Mesodermal cell (in vitro differentiated cells): ENCODE measurements around the gene GJA1.
"Not testable (repeated sequence)": the region's sequence is repeated elsewhere in the genome, so short reads cannot be mapped to it uniquely, and the experiment has no call there.

Experiments
- H3K27ac ChIP-seq: 2 replicates; pipeline ENCODE4 v1.7.0; 2013; ENCODE audit warnings: mild to moderate bottlenecking, low read depth, low read length, moderate library complexity; ENCODE audit not compliant: severe bottlenecking
- H3K36me3 ChIP-seq: 2 replicates; pipeline ENCODE4 v1.7.1; 2013; ENCODE audit warnings: mild to moderate bottlenecking, low read length, moderate library complexity; ENCODE audit not compliant: control insufficient read depth, insufficient read depth
- H3K4me1 ChIP-seq: one replicate; pipeline ENCODE4 v1.7.1; 2013; ENCODE audit warnings: mild to moderate bottlenecking, low read length; ENCODE audit not compliant: insufficient read depth, control insufficient read depth, poor library complexity, severe bottlenecking
- H3K4me3 ChIP-seq: 2 replicates; pipeline ENCODE4 v1.7.0; 2013; ENCODE audit warnings: low read length, control low read depth, mild to moderate bottlenecking; ENCODE audit not compliant: insufficient read depth, poor library complexity, severe bottlenecking; ENCODE audit errors: extremely low read depth
- H3K9me3 ChIP-seq: 2 replicates; pipeline ENCODE4 v1.7.1; 2013; ENCODE audit warnings: mild to moderate bottlenecking, low read length, moderate library complexity; ENCODE audit not compliant: control insufficient read depth
- WGBS, 2 experiments: methylation state at CpG; one replicate each; pipeline ENCODE4 v1.1.5; 2013; ENCODE audit warnings: missing lambda C conversion rate in 2 of 2; ENCODE audit not compliant: insufficient coverage in 2 of 2; 5-methylcytosine and 5-hydroxymethylcytosine counted together

Gene GJA1

DNA sequence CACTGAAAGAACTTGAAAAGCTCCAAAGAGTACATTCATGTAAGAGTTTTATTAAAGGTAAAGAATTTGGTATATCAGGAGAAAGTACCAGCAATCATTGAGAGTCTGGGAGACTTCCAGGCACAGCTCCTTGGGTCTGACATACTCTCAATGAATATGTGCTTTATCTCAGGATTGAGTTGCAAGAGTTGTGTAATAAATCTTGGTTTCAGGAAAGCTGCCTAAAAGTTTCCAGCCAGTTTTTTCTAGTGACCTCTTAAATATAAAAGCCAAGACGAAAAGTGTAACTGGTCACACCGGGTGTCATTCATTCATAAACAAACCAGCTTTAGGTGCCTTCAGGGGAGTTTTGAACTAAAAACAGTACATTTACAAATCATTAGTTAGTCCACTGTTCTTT, 21.6 kb upstream of the GJA1 start:
- Histone ChIP-seq H3K27ac (no peak overlapping the region), H3K4me3 (no peak overlapping the region), H3K4me1 (no peaks in the 10 kb centered on the region), H3K36me3 (no peaks in the 10 kb centered on the region), H3K9me3 (no peaks in the 10 kb centered on the region)
- 100% methylated on average over 2 of the region's 2 CpGs; no CpG with 5 or more reads in 1 of the 2 experiments for WGBS, 2 experiments

DNA sequence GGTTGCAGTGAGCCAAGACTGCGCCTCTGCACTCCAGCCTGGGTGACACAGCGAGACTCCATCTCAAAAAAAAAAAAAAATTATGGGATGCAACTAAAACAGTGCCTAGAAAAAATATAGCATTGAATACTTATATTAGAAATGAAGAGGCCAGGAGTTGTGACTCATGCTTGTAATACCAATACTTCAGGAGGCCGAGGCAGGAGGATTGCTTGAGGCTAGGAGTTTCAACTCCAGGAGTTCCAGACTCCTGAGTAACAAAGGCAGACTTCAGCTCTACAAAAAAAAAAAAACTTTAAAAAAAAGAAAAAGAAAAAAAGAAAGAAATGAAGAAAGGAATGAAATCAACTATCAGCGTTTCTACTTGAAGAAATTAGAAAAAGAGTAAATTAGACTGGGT, 17.1 kb upstream of the GJA1 start:
- Histone ChIP-seq H3K36me3 (no peaks in the 10 kb centered on the region), H3K4me1 (no peaks in the 10 kb centered on the region), H3K4me3 (no peak overlapping the region), H3K9me3 (no peaks in the 10 kb centered on the region), H3K27ac (no peak overlapping the region)
- 100% methylated on average over 1 of the region's 4 CpGs for WGBS, 2 experiments

DNA sequence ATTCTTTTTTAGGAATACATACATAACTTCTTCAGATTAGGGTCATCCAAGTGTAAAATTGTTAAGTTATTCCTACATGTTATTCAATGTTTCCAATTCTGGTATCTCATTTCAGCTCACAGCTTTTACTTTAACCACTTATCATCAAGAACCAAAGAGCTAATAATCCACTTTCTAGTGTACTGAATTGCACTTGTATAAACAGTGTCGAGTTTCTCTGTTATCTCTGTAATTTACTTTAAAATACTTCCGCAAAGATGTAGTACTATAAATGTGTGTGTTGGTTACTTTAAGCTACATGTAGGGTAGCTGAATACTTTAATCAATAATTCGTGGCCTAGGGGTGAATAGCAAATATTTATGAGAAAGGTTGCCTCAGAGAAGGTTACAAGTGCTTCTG, 8.8 kb upstream of the GJA1 start:
- Histone ChIP-seq H3K27ac (no peak overlapping the region), H3K4me3 (no peak overlapping the region), H3K36me3 (no peaks in the 10 kb centered on the region), H3K9me3 (no peaks in the 10 kb centered on the region), H3K4me1 (peaks cover 6% of the 10 kb centered on the region)
- WGBS, 2 experiments: 100% methylated on average over 1 of the region's 3 CpGs

DNA sequence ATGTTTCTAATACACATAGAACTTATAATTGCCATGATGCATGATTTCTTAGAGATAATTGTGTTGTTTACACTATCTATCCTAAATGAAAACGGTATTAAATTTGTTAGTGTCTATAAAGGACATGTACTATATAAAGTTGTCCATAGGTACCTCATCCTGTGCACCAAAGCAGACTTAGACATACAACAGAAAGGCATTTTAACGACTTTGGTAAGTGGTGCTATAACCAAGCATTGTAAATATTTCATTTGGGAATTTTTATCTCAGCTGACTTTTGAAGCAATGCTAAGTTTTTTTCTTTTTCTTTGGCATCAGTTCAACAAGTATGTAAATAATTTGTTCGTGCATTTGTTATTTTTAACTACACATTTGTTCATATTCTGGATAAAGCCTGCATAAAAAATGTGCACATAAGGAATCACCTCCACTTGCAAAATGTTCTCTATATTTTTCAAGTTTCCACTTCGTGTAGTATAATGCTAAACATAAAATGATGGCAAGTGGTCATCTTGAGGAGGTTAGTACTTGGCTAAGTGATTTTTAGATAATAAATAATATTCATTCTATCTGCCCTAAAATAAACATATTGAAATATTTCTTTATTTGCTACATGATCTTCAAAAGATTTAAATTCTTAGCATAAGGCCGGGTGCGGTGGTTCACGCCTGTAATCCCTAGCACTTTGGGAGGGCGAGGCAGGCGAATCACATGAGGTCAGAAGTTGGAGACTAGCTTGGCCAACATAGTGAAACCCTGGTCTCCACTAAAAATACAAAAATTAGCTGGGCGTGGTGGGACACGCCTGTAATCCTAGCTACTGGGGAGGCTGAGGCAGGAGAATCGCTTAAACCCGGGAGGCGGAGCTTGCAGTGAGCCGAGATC, 6.3 kb upstream of the GJA1 start:
- no peaks in the 10 kb centered on the region for H3K36me3 ChIP-seq
- 90 to 91% methylated on average over 10 of the region's 15 CpGs for WGBS, 2 experiments
- peaks cover 6% of the 10 kb centered on the region for H3K4me1 ChIP-seq
- no peaks in the 10 kb centered on the region for H3K9me3 ChIP-seq
- no peak overlapping the region for H3K4me3 ChIP-seq
- H3K27ac ChIP-seq: no peak overlapping the region

DNA sequence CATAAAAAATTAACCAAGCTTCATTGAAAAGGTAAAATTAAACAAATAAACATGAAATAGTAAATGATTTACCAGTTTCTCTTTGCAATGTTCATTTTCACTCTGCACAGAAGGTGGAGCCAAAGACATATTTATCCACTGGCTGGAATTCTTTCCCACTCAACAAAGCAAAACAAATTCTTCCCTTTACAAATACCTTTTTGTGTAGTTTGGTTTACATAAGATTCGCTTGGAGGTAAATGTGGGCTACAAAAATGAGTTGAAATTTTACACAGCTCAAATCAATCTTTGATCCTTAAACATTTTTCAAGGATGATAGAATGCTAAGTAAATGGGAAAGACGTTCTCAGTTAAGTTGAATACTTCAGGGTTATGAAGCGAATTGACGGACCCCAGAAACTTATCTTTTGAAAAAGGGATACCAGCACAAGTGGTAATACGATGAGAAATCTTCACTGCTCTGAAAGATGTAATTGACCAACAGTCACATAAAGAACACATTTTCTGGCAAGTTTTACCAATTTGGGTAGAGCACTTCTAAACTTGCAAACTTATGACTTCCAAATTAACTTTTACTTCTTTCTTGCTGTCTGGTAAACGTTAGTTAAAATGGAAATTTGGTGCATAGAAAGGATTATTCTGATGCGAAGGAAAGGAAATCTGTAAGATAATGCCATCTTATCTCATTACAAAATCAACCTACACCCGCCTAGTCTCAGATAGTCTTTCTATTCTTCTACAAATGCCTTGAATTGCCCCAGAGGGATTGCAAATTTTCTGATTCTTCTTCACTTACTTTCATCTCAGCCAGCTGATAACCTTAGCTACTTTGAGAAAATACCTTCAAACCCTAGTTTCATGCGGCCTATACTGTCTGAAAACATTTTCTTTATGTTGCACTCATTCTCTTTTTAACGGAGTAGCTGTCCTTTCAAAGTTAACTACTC, 4.7 kb upstream of the GJA1 start:
- Histone ChIP-seq H3K36me3 (no peaks in the 10 kb centered on the region), H3K9me3 (no peaks in the 10 kb centered on the region), H3K4me1 (peaks cover 16% of the 10 kb centered on the region), H3K27ac (no peak overlapping the region), H3K4me3 (no peak overlapping the region)
- WGBS, 2 experiments: 40% methylated on average over 5 to 6 of the region's 10 CpGs

DNA sequence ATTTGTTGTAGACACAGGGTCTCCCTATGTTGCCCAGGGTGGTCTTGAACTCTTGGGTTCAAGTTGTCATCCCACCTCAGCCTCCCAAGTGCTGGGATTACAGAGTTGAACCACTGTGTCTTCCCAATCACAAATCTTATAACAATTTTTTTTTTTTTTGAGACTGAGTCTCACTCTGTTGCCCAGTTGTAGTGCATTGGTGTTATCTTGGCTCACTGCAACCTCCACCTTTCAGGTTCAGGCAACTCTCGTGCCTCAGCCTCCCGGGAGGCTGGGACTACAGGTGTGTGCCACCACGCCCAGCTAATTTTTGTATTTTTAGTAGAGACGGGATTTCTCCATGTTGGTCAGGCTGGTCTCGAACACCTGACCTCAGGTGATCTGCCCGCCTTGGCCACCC, 3.7 kb upstream of the GJA1 start:
- WGBS, 2 experiments: 97 to 100% methylated on average over 6 of the region's 6 CpGs
- not testable (repeated sequence) for H3K27ac ChIP-seq, H3K9me3 ChIP-seq, H3K36me3 ChIP-seq, H3K4me3 ChIP-seq
- peaks cover 16% of the 10 kb centered on the region for H3K4me1 ChIP-seq

DNA sequence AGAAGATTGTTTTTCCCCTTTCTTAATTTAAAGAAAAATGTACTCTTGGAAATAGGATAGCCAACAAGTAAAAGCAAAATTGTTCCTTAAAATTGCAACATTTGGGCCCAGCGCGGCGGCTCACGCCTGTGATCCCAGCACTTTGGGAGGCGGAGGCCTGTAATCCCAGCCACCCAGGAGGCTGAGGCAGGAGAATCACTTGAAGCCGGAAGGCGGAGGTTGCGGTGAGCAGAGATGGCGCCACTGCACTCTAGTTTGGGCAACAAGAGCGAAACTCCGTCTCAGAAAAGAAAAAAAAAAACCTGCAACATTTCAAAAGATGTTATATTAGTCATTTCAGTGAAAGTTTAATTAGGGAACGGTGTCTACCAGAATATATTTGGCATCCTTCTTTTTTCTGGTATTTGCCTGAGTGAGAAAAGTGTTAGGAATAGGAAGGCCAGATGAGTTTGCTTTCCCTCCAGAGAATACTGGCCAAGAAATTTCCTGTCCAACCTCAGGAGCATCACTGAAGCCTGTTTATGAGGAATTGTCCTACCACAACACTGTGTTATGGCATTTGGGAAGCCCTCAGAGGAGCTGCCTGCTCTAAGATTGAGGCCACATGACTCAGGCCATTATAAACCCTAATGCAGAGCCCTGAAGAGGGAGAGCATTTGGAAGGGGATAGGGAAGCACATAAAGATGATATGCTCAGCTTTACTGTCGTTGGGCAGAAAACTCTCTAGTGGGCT, 1.2 kb upstream of the GJA1 start:
- WGBS, 2 experiments: 79 to 80% methylated on average over 8 to 11 of the region's 13 CpGs
- no peaks in the 10 kb centered on the region for H3K36me3 ChIP-seq
- H3K9me3 ChIP-seq: no peaks in the 10 kb centered on the region
- H3K27ac ChIP-seq: peak overlapping the region; percentile 62
- H3K4me3 ChIP-seq: no peak overlapping the region
- H3K4me1 ChIP-seq: peaks cover 16% of the 10 kb centered on the region

DNA sequence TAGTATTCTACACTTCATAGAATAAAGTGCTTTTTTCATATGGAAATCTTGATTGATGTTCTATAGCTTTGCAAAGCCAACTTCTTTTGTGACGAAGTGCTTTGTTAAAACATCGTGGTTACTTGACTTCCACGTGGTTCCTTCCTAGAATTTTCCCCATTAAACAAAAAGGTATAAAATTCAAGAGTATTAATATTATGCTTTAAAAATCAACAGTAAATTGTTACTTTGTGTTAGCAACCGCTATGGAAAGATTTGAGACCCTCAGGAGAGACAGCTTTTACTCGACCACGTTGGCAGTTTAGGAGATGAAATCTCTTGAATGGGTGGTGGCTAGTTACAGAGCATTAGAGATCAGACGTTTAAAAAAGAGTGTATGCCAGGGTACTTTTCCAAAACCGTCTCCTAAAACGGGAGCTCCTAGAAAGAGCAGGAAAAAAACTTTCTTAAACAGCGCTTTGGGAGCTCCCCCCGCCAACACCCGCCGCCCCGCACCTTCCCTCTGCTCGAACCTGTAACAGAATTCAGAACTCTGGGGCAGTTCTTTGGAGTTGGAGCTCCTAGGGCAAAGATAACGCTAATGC, 920 bp downstream of the GJA1 start:
- H3K9me3 ChIP-seq: no peaks in the 10 kb centered on the region
- 0% methylated on average over 4 to 10 of the region's 16 CpGs for WGBS, 2 experiments
- peak overlapping the region; percentile 74 for H3K4me3 ChIP-seq
- peak overlapping the region; percentile 92 for H3K27ac ChIP-seq
- peaks cover 6% of the 10 kb centered on the region for H3K36me3 ChIP-seq
- peaks cover 13% of the 10 kb centered on the region for H3K4me1 ChIP-seq

DNA sequence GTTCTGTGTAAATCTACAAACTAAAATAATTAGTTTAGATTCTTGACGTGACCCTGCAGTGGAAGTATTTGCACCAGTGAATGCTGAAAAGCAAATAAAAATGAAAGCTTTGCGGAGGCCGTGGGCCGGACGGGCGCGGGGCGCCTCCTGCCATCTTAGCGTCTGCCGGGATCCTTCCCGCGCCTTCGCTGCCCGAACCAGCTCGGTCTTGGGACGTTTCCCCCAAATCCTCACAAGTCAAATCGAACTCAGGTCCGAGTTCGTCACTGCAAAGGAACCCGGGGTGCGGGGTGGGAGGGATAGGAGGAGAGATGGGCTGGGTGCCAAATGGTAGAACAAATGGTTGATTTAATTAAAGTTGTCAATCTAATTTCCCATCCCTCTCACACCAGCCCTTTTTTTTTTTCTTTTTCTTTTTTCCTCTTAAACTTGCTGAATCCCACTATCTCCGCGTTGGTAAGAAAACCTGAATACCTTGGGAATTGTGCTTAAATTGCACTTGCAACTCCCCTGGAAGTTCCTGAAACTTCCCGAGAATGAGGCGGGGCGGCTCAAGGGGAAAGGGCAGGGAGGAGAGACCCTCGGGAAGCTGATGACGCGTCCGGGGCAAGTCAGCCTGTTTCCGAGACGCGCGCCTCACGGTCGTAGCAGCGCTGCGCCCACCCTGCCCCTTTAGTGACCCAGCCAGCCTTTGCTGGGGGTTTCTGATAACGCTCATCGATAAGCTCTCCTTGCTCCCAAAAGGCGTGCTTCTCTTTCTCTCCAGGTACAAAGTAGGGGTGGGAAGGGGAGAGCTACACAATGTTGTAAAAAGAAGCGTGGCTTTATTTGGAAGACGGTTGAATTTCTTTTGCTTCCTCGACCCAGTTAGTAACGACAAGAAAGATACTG, 1.8 kb downstream of the GJA1 start:
- Histone ChIP-seq H3K4me1 (peaks cover 16% of the 10 kb centered on the region), H3K36me3 (peaks cover 11% of the 10 kb centered on the region), H3K27ac (peak overlapping the region; percentile 92), H3K4me3 (peak overlapping the region; percentile 74), H3K9me3 (no peaks in the 10 kb centered on the region)
- 0 to 1% methylated on average over 25 to 28 of the region's 45 CpGs for WGBS, 2 experiments
